Measurements from ENCODE around the gene ZNF628. TPM values are rescaled to one million over a fixed set of nuclear protein-coding genes. Genes with fewer than 3 reads are reported as not detected.
A peak's percentile ranks its signal among the peaks of the same experiment; 100 is the strongest.

The ZNF628 gene
- total RNA-seq, 1 experiment from 2014 or later = 2.7 TPM

GRCh38 chr19:55464662-55465054 is 11.8 kb upstream of the ZNF628 start, which contains the start of gene C19orf85:
TSS of gene C19orf85 (minus strand) at chr19:55464751. CDS start at chr19:55464554, 197 bp downstream.
- DNase-seq (ENCODE audit: low read depth) = no peak

GRCh38 chr19:55465460-55466240 is 10.8 kb upstream of the ZNF628 start:
- no peak for DNase-seq (ENCODE audit: low read depth)

GRCh38 chr19:55466241-55466614 is 10.2 kb upstream of the ZNF628 start:
- no peak for DNase-seq (ENCODE audit: low read depth)

GRCh38 chr19:55467236-55468053 is 9.0 kb upstream of the ZNF628 start:
- peak; percentile 45 for DNase-seq (ENCODE audit: low read depth)

- DNase-seq (ENCODE audit: low read depth) = no peak
Observed at GRCh38 chr19:55468054-55468393, 8.4 kb upstream of the ZNF628 start.

- DNase-seq (ENCODE audit: low read depth) = no peak
Observed at GRCh38 chr19:55471266-55471665, 5.2 kb upstream of the ZNF628 start.

DNA sequence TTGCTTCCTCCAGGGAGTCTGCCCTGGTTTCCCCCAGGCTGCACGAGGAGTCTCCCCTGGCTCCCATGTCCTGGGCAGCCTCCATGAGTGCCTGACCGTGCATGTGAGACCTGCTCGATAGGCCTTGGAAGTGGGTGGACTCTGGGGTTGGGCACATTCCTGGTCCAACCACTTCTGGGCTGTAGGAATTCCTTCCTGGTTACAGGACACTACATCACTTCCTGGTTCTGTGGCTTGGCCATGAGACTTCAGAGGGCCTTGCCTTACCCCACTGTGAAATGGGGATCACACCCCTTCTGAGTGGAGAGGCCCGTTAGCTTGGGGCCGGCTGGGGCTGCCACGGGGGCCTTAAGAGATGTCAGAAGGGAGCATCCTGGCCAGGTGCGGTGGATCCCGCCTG is 4.0 kb upstream of the ZNF628 start:
- peak; percentile 85 for DNase-seq (ENCODE audit: low read depth)

DNA sequence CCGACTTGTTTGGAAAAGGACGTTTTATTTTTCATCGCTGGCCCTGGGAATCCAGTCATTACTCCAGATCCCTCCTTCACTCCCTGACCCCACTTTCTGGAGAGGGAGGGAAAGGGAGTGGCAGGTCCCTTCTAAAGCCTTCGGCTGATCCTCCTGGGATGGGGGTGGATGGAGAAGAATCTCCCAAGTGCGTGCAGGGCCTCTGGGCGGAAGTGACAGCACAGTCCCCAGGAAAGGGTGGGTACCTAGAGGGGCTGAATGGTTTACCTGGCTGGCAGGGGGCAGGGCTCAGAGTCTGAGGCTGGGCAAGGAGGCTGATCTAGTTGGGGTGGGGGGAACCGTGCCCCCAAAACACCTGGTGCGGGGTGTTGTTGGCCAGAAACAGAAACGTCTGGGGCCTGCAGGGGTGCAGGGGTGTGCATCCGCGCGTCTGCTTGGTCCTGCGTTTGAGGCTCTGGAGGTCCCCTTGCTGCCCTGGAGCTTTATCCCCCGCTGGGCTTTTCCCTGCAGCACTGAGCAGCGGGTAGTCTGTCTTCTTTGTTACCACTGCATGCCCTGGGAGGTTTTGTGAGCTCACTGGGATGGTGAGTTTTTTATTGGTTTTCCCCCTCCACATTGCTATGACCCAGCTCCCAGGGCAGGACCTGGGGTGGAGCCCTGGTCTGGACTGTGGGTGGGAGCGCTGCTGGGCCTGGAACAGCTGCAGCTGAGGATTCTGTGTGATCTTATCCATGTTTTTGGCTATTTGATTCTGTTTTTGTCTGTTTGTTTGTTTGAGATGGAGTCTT is 3.0 kb upstream of the ZNF628 start:
- DNase-seq (ENCODE audit: low read depth) = peak; percentile 93

DNA sequence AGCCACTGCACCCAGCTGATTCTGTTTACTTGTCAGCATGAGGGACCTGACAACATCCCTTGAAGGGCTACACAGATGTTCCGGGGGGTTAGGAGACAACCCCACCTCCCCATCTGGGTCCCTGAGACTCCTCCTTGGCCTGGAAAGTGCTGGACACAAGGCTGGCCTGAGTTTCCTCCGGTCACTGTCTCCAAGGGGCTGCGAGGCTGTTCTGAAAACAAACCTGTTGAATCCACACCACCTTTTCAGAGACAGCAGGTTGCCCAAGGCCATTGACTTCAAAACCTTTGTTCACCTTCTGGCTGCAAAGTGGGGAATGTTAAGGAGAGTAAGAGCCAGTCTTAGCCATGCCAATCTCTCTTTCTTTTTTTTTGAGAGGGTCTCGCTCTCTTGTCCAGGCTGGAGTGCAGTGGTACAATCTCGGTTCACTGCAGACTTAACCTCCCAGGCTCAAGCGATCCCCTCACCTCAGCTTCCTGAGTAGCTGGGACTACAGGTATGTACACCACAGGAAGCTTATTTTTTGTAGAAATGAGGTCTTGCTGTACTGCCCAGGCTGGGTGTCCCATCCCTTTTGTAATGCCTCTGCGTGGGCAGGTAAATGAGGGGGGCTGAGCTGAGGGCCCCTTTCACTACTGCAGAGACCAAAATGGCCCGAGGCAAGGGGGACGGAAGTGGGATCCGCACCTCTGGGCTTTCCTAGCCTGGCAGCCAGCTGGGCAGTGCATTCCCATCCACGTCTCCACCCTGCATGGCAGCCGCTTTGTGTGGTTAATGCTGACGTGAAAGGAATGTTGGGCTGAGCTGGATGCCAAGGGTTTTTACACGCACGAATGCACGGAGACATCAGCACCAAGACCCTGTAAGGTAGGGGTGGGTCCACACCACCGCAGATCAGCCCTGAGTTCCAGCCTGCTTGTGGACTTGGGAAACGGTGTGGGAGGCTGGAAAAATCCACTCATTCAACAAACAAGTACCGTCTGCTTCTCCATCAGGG is 1.9 kb upstream of the ZNF628 start:
- DNase-seq (ENCODE audit: low read depth) = peak; percentile 76

- no peak for DNase-seq (ENCODE audit: low read depth)
Observed at GRCh38 chr19:55477905-55478304, 1.5 kb downstream of the ZNF628 start.

- no peak for DNase-seq (ENCODE audit: low read depth)
Observed at GRCh38 chr19:55478364-55478763, 1.9 kb downstream of the ZNF628 start.

DNA sequence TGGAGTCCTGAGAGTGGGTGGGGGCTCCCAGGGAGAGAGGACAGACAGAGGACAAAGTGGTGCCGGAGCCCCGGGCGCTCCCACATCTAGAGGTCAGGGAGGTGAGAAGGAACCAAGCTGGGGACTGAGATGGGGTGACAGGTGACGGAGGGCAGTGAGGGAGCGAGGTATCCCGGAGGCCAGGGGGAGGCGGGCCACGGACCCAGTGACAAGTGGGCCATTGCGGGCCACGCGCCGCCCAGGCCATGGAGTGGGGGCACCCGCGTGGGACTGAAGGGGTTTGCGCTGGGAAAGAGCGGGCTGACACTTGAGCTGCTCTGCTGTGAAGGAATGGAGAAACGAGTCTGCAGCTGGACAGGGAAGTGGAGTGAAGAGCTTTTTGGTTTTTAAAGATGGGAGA is 2.6 kb downstream of the ZNF628 start:
- no peak for DNase-seq (ENCODE audit: low read depth)

GRCh38 chr19:55479451-55480230 is 3.2 kb downstream of the ZNF628 start:
- DNase-seq (ENCODE audit: low read depth) = no peak

- DNase-seq (ENCODE audit: low read depth) = no peak
Observed at GRCh38 chr19:55481148-55481793, 4.9 kb downstream of the ZNF628 start.

GRCh38 chr19:55481794-55482155 is 5.4 kb downstream of the ZNF628 start:
- no peak for DNase-seq (ENCODE audit: low read depth)

- no peak for DNase-seq (ENCODE audit: low read depth)
Observed at GRCh38 chr19:55482156-55482961, 5.9 kb downstream of the ZNF628 start.

DNA sequence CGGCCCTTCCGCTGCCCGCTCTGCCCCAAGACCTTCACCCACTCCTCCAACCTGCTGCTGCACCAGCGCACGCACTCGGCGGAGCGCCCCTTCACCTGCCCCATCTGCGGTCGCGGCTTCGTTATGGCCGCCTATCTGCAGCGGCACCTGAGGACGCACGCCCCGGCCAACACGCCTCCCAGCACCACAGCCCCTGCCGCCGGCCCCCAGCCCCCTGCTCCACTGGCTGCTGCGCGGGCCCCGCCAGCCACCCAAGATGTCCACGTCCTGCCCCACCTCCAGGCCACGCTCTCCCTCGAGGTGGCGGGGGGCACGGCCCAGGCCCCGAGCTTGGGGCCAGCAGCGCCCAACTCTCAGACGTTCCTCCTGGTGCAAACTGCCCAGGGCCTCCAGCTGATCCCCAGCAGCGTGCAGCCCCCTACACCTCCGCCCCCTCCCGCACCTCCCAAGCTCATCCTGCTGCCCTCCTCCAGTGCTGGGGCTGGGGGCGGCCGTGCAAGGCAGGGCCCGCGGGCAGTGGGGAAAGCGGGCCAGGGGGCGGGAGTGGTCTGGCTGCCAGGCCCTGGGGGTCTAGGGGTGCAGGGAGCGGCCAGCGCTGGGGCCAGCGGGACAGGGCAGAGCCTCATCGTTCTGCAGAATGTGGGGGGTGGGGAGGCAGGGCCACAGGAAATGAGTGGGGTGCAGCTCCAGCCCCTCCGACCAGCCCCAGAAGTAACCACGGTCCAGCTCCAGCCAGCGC is 6.7 kb downstream of the ZNF628 start:
- no peak for DNase-seq (ENCODE audit: low read depth)
